Measurements from ENCODE around the gene FKBP1B.
"Not testable (repeated sequence)": the region's sequence is repeated elsewhere in the genome, so short reads cannot be mapped to it uniquely, and the experiment has no call there.

Gene FKBP1B

DNA sequence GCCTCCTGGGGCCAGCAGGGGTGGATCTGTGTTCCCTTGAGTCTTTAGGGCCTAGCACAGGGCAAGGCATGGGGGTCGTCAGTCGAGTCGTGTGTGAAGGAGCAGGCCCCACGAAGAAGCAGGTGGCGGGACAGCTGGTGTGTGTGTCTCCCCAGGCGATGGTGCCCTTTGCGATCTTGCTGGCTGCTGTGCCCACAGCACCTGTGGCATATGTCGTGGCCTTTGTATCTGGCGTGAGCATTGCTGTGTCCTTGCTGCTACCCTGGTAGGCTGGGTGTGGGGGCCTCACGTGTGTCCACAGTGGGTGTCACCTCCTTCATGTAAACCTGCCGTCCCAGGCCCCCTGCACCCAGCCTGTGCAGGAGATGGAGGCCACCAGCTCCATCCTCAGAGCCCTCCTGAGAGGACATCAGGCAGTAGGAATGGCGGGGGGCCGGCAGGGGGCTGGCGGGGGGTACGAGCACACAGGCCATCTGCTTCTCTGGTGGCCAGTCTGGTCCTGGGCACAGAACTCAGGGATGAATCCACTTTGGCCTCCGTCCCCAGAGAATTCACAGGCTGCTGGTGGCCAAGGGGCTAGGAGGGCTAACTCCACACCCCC, 26.5 kb upstream of the FKBP1B start:
- DNase-seq = no peak

DNA sequence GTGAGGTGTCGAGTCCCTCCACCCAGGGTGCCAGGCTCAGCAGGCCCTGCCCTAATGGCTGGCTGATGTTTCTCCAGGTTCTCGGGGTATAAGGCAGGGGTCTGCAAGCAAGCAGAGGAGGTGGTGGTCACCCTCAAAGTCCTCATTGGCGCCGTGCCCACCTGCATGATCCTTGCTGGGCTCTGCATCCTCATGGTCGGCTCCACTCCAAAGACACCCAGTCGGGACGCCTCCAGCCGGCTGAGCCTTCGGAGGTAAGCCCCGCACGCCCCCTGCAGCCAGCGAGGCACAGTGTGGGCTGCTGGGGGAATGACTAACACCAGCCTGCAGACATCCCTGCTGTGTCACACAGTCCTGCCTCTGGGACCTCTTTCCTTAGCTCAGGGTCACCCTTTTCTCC, 25.5 kb upstream of the FKBP1B start:
- no peak for DNase-seq

DNA sequence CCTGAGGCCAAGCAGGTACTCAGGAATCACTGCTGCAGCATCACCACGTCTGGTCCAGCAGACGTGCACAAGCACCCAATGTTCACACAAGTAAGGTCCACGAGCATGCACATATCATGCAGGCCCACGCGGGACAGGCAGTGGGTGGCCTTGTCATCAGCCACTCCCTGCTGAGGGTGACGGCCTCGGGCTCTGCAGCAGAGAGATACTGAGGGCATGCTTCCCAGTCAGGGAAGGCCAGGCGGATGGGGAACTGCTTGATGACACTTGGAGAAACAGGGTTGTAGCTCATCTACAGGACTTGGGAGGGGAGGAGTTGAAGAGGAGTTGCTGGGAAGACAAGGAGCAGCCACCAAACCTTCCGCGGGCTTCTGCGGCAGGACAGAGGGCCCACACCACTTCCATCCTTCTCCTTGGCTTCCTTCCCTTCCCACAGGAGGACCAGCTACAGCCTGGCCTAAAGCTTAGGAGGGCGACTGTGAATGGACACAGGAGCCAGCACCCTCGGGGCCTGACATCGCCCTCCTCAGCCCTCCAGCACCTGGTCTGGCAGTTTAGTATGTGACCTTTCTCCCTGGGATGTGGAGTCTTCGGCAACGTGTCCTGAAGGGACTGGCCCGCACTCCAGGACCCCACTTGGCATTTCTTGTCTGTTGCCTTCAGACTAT, 24.4 kb upstream of the FKBP1B start:
- no peak for DNase-seq

DNA sequence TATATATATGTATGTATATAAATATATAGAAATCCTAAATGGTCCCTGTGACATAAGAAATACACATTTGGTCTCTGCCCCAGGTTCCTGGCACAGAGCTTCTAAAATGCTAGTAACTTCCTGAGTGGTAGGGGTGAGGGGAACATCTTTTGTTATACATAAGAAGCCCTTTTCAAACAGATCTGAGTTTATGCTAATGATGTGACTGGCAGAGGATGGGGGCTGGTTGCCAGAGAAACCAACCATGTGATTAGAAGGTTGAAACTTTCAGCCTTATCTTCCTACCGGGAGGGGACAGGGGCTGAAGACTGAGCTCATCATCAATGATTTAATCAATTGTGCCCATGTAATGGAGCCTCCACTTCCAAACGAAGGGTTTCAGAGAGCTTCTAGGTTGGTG, 23.3 kb upstream of the FKBP1B start:
- DNase-seq = no peak

DNA sequence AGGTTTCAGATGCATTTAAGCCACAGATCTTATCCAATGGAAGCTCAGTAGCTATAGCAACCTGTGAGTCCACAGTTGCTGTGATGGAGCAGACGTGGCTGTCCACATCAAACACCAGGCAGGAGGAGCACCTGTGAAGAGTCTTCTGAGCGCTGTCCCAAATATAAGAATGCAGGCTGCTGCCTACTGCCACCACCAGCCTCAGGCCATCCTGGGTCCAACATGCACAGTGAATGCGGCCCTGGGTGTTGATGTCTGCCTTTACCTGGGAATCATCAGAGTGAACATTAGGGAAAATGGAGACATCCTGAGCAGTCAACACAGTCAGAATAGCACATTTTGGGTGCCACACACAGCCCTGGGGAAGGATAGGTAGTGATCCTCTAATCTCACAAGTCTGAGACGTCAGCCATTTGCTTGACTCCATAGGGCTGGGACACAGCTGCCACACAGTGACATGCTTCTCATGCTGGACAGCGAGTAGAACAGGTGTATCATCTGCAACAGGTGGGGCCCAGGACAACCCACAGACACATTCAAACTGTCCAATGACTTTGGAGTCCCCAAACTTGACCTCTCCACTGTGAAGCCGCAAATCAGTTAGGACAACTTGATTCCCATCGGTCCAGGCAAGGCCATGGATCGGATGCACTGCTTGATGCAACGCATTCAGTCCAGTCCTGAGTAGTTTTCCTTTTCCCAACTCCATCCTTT, 10.6 kb upstream of the FKBP1B start:
- DNase-seq = no peak

DNA sequence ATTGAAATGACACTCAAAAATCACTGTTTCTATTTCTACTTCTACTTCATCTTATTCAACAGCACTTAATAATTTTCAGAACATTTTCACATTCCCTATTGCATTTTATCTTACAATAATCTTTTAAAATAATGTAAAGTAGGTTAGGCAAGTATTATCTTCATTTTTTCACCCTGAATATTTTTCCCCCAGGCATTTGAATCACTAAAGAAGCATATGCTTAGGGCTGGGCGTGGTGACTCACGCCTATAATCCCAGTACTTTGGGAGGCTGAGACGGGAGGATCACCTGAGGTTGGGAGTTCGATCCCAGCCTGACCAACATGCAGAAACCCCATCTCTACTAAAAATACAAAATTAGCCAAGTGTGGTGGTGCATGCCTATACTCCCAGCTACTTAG, 9.0 kb upstream of the FKBP1B start:
- DNase-seq = no peak

DNA sequence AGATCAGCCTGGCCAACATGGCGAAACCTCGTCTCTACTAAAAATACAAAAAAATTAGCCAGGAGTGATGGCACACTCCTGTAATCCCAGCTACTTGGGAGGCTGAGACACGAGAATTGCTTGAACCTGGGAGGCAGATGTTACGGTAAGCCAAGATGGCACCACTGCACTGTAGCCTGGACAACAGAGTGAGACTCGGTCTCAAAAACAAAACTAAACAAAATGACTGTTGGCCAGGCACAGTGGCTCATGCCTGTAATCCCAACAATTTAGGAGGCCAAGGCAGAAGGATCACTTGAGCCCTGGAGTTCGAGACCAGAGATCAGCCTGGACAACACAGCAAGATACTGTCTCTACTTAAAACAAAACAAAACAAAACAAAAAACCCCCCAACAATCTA, 6.4 kb upstream of the FKBP1B start:
- DNase-seq = not testable (repeated sequence)

DNA sequence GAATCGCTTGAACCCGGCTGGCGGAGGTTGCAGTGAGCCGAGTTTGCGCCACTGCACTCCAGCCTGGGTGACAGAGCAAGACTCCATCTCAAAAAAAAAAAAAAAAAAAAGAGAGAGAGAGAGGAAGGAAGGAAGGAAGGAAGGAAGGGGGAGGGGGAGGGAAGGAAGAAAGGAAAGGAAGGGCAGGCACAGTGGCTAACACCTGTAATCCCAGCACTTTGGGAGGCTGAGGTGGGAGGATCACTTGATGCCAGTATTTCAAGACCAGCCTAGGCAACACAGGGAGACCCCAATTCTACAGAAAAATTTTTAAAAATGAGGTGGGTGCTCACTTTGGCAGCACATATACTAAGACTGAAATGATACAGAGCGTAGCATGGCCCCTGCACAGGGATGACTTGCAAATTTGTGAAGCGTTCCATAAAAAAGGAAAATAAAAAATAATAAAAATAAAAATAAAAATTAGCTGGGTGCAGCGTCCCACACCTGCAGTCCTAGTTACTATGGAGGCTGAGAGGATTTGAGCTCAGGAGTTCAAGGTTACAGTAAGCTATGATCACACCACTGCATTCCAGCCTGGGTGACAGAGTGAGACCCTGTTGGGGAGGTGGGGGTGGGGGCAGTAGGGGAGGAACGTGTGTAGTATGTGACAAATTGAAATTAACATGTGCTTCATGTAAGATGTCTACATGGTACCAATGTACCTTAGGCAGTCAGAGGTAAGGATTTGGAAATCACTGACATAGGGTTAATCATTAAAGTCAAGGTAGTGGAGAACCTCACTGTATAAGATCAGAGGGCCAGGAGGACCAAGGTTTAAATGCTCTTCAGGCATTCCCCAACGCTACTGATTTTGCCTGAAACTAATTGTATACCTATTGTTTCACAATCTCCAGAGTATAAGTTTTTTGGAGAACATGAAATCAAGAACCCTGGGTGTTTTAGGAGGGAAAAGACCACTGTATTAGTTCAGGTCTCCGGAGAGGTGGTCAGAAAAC, 3.7 kb upstream of the FKBP1B start:
- DNase-seq = no peak

DNA sequence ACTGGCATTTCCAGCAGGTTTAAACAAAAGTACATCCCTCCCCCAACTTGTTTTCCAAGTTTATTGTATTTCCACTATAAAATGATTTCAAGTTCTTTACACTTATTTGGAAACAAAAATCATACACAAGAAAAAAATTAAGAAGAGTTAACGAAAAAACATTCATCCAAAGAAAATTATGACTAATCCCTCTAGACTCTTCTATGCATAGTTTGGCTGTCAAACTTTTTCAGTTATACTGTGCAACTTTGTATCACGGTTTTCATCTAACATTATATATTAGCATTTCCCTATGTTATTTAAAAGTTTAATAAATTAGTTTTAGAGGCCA, 3.0 kb upstream of the FKBP1B start:
- DNase-seq = no peak

DNA sequence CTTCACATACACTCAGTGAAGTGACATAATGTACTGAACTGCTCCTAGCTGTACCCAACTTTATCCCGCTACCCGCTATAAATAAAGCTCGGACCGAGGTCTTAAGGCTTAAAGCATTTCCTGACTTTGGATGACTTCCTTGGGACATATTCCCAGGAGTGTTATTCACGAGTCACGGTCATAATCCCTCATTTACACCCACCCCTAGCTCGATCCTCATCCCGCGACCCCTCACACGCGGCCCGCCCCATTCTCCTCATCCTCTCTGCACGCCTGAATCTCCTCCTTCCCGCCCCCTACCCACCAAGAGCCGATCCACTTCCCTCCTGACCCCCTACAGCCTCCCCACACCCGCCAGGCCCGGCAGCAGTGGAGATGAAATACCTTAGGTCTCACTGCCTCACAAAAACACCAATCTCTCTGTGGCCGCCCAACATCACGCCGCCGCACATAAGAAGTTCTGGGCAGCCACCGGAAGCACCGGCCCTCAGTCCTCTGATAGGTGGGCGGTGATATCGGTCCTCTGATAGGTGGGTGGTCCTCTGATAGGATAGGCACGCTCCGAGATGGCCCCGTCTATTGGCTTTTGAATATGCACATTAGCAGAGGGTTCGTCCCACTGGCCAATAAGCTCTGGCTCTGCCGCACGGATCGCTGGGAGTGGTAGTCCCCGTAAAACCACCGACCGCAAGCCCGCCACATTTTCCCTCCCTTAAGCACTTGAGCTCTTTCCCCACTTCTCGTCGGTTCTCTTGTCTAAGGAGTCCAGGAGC, 2.4 kb upstream of the FKBP1B start, which contains the start of gene WDCP:
TSS of gene WDCP (minus strand) at position 462 of the 773 bp plus-strand sequence. CDS start 7,897 bp downstream, outside the sequence.
- peak; percentile 99 for DNase-seq

DNA sequence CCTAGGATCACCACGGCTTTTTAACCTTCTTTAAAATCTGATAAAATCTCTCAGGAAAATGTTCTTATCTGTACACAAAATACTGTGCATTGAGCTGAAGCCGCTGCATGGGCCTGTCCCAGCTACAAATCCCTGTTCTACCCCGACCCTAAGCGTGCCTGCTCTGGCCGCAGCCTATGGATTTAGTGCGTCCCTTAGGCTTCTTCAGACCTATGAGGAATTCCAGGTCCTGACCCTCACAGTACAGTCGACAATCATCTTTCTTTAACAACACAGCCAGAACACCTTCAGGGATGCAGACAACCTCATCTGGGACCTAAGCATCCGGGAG, 1.9 kb upstream of the FKBP1B start:
- no peak for DNase-seq

DNA sequence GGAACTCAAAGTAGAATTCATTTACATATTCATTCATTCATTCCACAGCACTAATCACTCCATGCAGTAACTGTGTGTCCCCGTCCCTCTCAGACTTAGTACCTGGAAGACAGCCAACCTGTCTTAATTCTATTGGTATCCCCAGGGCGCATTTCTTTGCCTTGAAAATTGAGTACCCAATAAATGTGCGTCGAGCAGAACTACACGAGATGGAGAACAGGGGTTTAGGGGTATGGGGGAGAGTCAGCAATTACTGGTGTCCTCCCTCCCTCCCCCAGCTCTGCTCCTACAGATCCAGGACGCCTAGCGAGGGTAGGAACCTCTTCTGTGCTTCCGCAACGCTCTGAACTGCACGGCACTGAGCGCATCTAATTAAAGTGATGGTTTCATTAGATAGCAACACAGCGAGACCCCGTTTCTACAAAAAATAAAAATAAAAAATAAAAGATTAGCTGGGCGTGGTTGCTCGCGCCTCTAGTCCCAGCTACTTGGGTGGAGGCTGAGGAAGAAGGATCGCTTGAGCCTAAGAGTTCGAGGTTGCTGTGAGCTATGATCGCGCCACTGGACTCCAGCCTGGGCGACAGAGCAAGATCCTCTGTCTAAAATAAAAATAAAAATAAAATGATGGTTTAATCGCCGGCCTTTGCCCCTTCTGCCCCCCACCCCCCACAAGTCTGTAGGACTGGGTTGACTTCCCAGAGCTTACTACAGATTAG, 614 bp upstream of the FKBP1B start:
- DNase-seq = no peak

DNA sequence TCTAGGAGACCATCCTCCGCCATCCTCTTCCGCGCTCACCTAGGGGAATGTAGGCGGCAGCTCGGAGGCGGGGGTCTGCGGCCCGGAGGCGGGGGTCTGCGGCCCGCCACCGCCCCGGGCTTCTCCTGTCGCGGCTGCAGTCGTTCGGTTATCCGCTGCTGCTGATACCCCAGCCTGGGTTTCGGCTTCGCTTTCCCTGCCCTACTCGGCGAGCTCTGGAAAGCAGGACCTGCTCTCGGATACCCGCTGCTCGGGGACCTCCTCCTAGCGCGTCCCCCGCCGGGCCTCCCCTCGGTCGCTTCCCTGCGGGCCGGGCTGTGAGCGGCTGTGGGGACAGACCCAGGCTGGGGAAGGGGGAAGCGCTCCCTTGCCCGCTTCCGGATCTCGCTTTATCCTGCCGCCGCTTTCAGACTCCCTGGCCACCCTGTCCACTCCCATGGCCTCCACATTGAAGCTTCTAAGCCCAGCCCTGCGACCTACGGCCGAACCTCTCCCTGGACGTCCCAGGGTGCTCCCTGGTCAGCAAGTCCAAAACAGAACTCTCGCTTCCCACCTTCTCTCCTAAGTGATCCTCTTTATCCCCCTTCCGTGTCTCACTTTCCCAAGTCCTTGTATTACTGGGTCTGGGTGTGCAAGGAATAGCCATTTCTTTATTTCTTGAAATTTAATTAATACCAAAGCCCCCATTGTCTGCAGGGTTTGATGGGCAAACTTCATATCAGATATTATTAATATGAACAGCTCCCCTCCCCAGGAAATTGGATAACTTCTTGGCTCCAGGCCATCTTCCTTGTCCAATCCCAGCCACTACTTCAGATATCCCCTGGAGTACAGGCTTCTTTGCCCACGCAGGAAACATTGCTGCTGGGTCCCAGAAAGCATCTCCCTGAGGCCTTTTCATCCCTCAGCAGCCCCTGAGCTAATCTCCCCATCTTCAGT, 769 bp downstream of the FKBP1B start:
- no peak for DNase-seq

DNA sequence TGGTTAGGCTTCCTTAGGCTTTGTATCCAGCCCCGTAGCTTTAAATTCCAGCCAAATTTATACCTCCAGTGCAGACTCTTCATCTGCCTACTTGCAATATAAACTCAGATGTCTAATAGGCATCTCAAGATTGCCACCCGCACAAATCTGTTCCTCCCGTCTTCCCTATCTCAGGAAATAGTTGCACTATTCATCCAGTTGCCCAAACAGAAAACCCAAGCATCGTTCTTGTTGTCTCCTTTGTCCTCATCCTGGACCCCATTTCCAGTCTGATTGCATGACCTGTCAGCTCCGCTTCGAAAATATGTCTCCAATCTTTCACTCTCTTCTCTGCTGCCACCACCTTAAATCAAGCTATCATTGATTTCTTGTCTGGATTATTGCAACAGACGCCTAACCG, 2.3 kb downstream of the FKBP1B start:
- DNase-seq = no peak

DNA sequence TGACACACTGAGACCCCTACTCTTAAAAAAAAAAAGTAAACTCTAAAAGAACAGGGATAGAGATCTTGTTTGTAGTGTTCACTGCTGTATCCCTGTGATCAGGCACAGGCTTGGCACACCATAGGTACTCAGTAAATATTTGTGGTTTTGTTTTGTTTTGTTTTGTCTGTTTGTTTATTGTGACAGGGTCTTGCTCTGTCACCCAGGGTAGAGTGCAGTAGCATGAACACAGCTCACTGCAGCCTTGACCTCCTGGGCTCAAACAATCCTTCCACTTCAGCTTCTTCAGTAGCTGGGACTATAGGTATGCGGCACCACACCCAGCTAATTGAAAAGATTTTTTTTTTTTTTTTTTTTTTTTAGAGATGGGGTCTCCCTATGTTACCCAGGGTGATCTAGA, 3.4 kb downstream of the FKBP1B start:
- no peak for DNase-seq

DNA sequence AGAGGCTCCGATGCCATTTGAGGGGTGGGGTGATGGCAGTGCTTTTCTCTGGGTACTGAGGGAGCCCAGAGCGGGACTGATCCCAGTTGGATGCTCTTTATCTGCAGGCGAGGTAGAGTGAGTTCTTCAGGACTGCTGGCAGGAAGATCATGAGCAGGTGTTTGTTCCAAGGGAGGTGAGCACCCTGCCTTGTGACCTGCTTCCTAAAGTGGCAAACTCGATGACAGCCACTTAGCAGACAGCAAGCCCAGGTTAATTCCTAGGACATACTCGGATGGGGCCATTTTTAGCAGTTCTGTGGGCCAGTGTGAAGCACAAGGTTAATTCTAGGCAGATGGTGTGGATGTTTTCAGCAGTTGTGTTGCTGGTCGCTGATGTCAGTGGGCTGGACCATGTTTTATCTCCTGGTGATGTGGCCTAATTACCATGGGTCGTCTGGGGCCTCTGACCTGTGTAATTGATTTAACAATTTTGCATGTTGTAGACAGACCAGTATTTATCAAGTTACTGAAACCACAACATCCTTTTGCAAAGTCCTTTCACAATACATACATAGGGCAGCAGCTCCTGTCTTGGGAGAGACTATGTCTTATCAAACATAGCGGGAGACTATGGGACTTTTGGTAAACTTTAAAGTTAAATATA, 4.9 kb downstream of the FKBP1B start:
- no peak for DNase-seq

DNA sequence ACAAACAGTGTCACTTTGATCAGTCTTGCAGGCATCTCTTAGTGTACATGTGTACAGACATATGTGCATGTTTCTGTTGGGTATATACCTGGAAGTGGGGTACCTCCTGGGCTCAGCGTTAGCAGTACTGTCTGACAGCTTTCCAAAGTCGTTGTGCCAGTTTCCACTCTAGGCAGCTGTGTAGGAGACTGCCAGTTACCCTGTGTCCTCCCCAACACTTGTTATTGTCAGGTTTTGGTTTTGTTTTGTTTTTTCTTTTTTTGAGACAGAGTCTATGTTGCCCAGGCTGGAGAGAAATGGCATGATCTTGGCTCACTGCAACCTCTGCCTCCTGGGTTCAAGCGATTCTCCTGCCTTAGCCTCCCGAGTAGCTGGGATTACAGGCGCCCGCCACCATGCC, 6.2 kb downstream of the FKBP1B start:
- DNase-seq = no peak

DNA sequence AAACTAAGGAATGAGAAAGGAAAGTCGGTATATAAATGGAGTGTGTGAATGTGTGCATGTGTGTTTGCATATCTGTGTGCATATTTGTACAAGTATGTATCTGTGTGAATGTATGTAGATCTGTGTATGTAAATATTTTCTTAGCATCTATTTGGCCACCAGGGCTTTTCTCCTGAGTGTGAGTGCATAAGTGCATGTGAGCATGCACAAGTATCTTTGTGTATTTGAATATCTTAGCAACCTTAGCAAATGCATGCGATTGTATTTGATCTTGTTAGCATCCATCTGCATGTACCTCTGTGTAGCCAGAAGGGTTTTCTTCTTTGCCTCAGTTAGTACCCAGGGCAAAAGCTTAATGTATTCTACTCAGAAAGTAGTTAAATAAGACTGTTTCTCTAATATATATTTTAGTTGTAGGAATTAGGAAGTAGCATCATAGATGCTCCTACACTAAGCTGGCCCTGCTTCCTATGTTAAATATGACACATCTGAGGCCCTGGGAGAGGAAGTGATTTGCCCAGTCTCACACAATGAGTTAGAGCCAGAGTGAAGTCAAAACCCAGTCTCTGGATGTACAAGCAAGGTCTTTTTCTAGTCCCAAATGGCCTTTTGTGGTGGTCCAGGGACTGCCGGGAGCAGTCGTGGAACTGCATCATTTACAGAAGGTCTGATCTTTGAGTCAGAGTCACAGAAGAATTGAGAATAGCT, 9.2 kb downstream of the FKBP1B start:
- no peak for DNase-seq

DNA sequence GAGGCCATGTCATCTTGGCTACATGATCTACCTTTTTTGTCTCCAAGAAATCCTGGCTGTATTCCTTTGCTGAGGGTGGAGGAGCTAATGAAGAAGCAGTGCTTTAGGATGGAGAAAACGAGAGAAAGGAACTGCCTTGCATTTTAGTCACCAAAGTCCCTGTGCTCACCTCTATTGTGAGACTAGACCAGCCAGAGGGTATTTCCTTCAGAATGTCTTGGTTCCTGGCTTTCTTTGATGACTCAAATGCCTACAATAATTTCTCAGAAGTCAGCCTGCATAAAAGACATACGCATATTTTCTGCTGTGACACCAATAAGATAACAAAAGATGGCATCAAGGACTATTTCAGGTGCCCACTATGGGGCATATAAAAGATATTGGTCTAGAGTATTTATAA, 15.8 kb downstream of the FKBP1B start:
- no peak for DNase-seq

DNA sequence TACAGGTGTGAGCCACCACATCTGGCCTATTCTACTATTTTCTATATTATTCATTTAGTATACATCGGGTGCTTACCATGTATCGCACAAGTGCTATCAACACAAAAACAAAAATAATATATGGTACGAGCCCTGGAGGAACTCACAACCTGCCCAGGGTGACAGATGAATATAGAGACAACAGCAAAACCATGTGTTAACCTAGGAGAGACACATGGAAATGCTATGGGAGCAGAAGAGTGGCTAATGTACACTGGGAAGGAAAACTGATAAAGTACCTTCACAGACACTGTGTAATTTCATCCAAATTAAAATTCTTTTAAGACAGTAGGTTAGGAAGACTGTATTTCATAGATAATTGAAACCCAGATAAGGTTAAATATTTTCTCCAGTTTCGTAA, 22.7 kb downstream of the FKBP1B start:
- DNase-seq = no peak
